ENCODE results near the gene DNAJC13. TPM values are rescaled to one million over a fixed set of nuclear protein-coding genes. Genes with fewer than 3 reads are reported as not detected.
"Not testable (repeated sequence)": the region's sequence is repeated elsewhere in the genome, so short reads cannot be mapped to it uniquely, and the experiment has no call there.

Gene DNAJC13
- total and polyA plus RNA-seq, 4 donors, result 6.3 to 22.8 (median 15.4) TPM

DNA sequence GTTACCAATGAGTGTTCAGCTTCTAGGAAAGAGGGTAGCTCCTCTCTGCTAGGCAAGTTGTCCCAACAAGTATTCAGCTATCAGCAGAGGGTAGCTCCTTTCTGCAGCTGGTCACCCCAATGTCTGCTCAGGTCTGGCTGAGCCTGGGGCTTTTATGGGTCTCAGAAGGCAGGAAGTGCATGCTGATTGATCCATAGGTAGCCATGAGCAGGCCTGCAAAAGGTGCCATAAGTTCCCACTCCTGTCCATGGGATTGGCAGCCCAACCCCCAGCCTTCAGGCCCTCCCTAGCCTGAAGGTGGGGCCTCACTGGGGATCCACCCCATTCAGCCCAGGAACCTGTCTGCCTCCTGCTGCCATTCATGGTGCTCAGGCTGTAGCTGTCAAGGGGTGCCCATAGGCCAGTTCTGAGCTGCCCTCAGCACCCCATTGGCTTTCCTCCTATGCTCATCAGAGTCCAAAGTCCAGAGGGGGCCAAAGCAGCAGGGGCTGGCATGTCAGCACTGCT lies 34.6 kb upstream of the DNAJC13 start:
- TF ChIP-seq HNF4G (IDR thresholded peaks at IDR 0.05) (no peak), GABPA (IDR thresholded peaks at IDR 0.05 in 1 of 2, conservative IDR thresholded peaks at IDR 0.05 in 1 of 2) (no peak), EGR1 (IDR thresholded peaks at IDR 0.05; ENCODE audit: low read depth in 2 of 2) (no peak), YY1 (IDR thresholded peaks at IDR 0.05) (no peak), TAF1 (conservative IDR thresholded peaks at IDR 0.05) (no peak), FOXA2 (IDR thresholded peaks at IDR 0.05) (no peak), HNF4A (conservative IDR thresholded peaks at IDR 0.05) (no peak), SP1 (IDR thresholded peaks at IDR 0.05) (no peak), RXRA (IDR thresholded peaks at IDR 0.05) (no peak), NR2F2 (IDR thresholded peaks at IDR 0.05) (no peak), JUND (IDR thresholded peaks at IDR 0.05) (no peak)
- TF ChIP-seq, protein P1, sequence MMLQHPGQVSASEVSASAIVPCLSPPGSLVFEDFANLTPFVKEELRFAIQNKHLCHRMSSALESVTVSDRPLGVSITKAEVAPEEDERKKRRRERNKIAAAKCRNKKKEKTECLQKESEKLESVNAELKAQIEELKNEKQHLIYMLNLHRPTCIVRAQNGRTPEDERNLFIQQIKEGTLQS (IDR thresholded peaks at IDR 0.05), result no peak
- TF ChIP-seq, protein P2, sequence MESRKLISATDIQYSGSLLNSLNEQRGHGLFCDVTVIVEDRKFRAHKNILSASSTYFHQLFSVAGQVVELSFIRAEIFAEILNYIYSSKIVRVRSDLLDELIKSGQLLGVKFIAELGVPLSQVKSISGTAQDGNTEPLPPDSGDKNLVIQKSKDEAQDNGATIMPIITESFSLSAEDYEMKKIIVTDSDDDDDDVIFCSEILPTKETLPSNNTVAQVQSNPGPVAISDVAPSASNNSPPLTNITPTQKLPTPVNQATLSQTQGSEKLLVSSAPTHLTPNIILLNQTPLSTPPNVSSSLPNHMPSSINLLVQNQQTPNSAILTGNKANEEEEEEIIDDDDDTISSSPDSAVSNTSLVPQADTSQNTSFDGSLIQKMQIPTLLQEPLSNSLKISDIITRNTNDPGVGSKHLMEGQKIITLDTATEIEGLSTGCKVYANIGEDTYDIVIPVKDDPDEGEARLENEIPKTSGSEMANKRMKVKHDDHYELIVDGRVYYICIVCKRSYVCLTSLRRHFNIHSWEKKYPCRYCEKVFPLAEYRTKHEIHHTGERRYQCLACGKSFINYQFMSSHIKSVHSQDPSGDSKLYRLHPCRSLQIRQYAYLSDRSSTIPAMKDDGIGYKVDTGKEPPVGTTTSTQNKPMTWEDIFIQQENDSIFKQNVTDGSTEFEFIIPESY (IDR thresholded peaks at IDR 0.05), result no peak
- TF ChIP-seq, protein P3, sequence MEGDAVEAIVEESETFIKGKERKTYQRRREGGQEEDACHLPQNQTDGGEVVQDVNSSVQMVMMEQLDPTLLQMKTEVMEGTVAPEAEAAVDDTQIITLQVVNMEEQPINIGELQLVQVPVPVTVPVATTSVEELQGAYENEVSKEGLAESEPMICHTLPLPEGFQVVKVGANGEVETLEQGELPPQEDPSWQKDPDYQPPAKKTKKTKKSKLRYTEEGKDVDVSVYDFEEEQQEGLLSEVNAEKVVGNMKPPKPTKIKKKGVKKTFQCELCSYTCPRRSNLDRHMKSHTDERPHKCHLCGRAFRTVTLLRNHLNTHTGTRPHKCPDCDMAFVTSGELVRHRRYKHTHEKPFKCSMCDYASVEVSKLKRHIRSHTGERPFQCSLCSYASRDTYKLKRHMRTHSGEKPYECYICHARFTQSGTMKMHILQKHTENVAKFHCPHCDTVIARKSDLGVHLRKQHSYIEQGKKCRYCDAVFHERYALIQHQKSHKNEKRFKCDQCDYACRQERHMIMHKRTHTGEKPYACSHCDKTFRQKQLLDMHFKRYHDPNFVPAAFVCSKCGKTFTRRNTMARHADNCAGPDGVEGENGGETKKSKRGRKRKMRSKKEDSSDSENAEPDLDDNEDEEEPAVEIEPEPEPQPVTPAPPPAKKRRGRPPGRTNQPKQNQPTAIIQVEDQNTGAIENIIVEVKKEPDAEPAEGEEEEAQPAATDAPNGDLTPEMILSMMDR (IDR thresholded peaks at IDR 0.05; ENCODE audit: low read depth, low read length, missing input control), result no peak
- TF ChIP-seq, protein P4, sequence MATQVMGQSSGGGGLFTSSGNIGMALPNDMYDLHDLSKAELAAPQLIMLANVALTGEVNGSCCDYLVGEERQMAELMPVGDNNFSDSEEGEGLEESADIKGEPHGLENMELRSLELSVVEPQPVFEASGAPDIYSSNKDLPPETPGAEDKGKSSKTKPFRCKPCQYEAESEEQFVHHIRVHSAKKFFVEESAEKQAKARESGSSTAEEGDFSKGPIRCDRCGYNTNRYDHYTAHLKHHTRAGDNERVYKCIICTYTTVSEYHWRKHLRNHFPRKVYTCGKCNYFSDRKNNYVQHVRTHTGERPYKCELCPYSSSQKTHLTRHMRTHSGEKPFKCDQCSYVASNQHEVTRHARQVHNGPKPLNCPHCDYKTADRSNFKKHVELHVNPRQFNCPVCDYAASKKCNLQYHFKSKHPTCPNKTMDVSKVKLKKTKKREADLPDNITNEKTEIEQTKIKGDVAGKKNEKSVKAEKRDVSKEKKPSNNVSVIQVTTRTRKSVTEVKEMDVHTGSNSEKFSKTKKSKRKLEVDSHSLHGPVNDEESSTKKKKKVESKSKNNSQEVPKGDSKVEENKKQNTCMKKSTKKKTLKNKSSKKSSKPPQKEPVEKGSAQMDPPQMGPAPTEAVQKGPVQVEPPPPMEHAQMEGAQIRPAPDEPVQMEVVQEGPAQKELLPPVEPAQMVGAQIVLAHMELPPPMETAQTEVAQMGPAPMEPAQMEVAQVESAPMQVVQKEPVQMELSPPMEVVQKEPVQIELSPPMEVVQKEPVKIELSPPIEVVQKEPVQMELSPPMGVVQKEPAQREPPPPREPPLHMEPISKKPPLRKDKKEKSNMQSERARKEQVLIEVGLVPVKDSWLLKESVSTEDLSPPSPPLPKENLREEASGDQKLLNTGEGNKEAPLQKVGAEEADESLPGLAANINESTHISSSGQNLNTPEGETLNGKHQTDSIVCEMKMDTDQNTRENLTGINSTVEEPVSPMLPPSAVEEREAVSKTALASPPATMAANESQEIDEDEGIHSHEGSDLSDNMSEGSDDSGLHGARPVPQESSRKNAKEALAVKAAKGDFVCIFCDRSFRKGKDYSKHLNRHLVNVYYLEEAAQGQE (IDR thresholded peaks at IDR 0.05), result no peak
- TF ChIP-seq, protein P5, sequence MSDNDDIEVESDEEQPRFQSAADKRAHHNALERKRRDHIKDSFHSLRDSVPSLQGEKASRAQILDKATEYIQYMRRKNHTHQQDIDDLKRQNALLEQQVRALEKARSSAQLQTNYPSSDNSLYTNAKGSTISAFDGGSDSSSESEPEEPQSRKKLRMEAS (IDR thresholded peaks at IDR 0.05), result no peak
- no peaks in the 10 kb centered on the region for H3K9me3 ChIP-seq (ENCODE audit: control insufficient read depth in 4 of 4, low read length in 3 of 4)

DNA sequence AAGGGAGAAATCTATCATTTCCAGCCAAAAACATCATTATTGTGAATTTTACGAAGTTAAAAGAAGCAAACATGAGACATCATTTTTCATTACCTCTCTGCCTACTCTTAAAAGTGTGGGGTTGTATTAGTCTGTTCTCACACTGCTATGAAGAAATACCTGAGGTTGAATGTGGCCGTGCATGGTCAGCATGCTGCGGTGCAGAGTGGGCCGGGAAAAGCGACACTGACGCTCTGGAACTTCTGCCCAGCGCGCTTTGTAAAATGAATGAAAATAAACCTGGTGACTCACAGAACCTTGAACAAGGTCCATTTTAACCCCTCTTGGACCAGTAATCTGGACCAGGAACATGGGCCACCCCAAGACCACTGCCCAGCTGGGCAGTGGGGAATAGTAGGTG lies 31.0 kb upstream of the DNAJC13 start:
- WGBS, result 89% methylated on average over 8 of the region's 8 CpGs
- Histone ChIP-seq H3K27me3 (ENCODE audit: control insufficient read depth in 4 of 4, insufficient read depth in 4 of 4, low read length in 3 of 4) (no peaks in the 10 kb centered on the region), H3K4me3 (ENCODE audit: low read depth in 1 of 3, low read length in 3 of 3) (no peak overlapping the region), H3K36me3 (ENCODE audit: control insufficient read depth in 4 of 4, insufficient read depth in 3 of 4, low read depth in 1 of 4, low read length in 3 of 4) (no peaks in the 10 kb centered on the region), H3K27ac (ENCODE audit: low read depth in 1 of 2, low read length in 2 of 2) (no peak overlapping the region), H3K9ac (ENCODE audit: low read depth in 1 of 2, low read length in 2 of 2) (no peak overlapping the region), H3K9me3 (ENCODE audit: control insufficient read depth in 4 of 4, low read length in 3 of 4) (no peaks in the 10 kb centered on the region), H3K4me1 (ENCODE audit: control insufficient read depth in 4 of 4, insufficient read depth in 4 of 4, low read length in 3 of 4) (no peaks in the 10 kb centered on the region)
- TF ChIP-seq NR2F2 (IDR thresholded peaks at IDR 0.05), result no peak
- no peak for TF ChIP-seq TAF1 (conservative IDR thresholded peaks at IDR 0.05)
- no peak for DNase-seq (ENCODE audit: low spot score)

More for the DNA sequence above, 34.6 kb upstream of the DNAJC13 start:
- Histone ChIP-seq H3K27me3 (ENCODE audit: control insufficient read depth in 4 of 4, insufficient read depth in 4 of 4, low read length in 3 of 4) (peaks cover 0 to 4% (median 0%) of the 10 kb centered on the region in 4 donors), H3K9ac (ENCODE audit: low read depth in 1 of 2, low read length in 2 of 2) (no peak overlapping the region), H3K4me1 (ENCODE audit: control insufficient read depth in 4 of 4, insufficient read depth in 4 of 4, low read length in 3 of 4) (no peaks in the 10 kb centered on the region), H3K4me3 (ENCODE audit: low read depth in 1 of 3, low read length in 3 of 3) (no peak overlapping the region), H3K27ac (ENCODE audit: low read depth in 1 of 2, low read length in 2 of 2) (no peak overlapping the region), H3K36me3 (ENCODE audit: control insufficient read depth in 4 of 4, insufficient read depth in 3 of 4, low read depth in 1 of 4, low read length in 3 of 4) (no peaks in the 10 kb centered on the region)
- no peak for DNase-seq (ENCODE audit: low spot score)

DNA sequence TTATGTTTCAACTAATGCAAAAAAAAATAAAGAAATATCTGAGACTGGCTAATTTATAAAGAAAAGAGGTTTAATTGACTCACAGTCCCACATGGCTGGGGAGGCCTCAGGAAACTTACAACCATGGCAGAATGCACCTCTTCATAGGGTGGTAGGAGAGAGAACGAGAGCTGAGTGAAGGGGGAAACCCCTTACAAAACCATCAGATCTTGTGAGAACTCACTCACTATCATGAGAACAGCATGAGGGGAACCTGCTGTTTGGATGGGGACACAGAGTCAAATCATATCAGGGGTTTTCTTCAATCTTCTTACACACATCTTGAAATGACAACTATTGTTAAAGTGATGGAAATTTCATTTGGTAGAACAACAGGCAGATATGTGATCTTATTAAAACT lies 24.6 kb upstream of the DNAJC13 start:
- H3K27me3 ChIP-seq (ENCODE audit: control insufficient read depth in 4 of 4, insufficient read depth in 4 of 4, low read length in 3 of 4); DNase-seq (ENCODE audit: low spot score); H3K9me3 ChIP-seq (ENCODE audit: control insufficient read depth in 4 of 4, low read length in 3 of 4); H3K4me3 ChIP-seq (ENCODE audit: low read depth in 1 of 3, low read length in 3 of 3); H3K27ac ChIP-seq (ENCODE audit: low read depth in 1 of 2, low read length in 2 of 2); H3K9ac ChIP-seq (ENCODE audit: low read depth in 1 of 2, low read length in 2 of 2); H3K36me3 ChIP-seq (ENCODE audit: control insufficient read depth in 4 of 4, insufficient read depth in 3 of 4, low read depth in 1 of 4, low read length in 3 of 4); H3K4me1 ChIP-seq (ENCODE audit: control insufficient read depth in 4 of 4, insufficient read depth in 4 of 4, low read length in 3 of 4): not testable (repeated sequence)
- 89% methylated on average over 1 of the region's 1 CpG for WGBS

All from liver (tissue), 9 donors.